ENCODE results near the gene LRWD1. TPM values are rescaled to one million over a fixed set of nuclear protein-coding genes. Genes with fewer than 3 reads are reported as not detected.

LRWD1 gene
- total RNA-seq, 4 donors from 2014 or later, result 22.6 to 79.2 (median 23.8) TPM

GRCh38 chr7:102421706-102422240 lies 43.0 kb upstream of the LRWD1 start:
- peak overlapping the region in 2 of 4 donors; percentile 24 to 71 for H3K27ac ChIP-seq
- no peaks in the 10 kb centered on the region for H3K27me3 ChIP-seq
- peaks cover 0 to 43% (median 0%) of the 10 kb centered on the region in 3 donors for H3K36me3 ChIP-seq
- peaks cover 0 to 42% (median 11%) of the 10 kb centered on the region in 4 donors for H3K4me1 ChIP-seq
- no peaks in the 10 kb centered on the region for H3K9me3 ChIP-seq
- no peak overlapping the region for H3K4me3 ChIP-seq
- DNase-seq, result no peak
- TF ChIP-seq POLR2A (IDR thresholded peaks at IDR 0.05), result no peak
- no peak for TF ChIP-seq CTCF (IDR thresholded peaks at IDR 0.05)

- Histone ChIP-seq H3K4me3 (no peak overlapping the region), H3K4me1 (peaks cover 0 to 49% (median 20%) of the 10 kb centered on the region in 4 donors), H3K36me3 (peaks cover 0 to 31% (median 0%) of the 10 kb centered on the region in 3 donors), H3K27me3 (no peaks in the 10 kb centered on the region), H3K27ac (peak overlapping the region in 3 of 4 donors; percentile 89 to 98 (median 96)), H3K9me3 (no peaks in the 10 kb centered on the region)
- DNase-seq, result no peak
- TF ChIP-seq CTCF (IDR thresholded peaks at IDR 0.05) (no peak), POLR2A (IDR thresholded peaks at IDR 0.05) (no peak)
Measured at GRCh38 chr7:102424129-102424551, 40.6 kb upstream of the LRWD1 start.

- DNase-seq, result peak in 2 of 3 donors; percentile 64 to 71
- H3K9me3 ChIP-seq, result no peaks in the 10 kb centered on the region
- TF ChIP-seq CTCF (IDR thresholded peaks at IDR 0.05), result no peak
- no peak for TF ChIP-seq POLR2A (IDR thresholded peaks at IDR 0.05)
- H3K4me1 ChIP-seq, result peaks cover 0 to 49% (median 20%) of the 10 kb centered on the region in 4 donors
- H3K4me3 ChIP-seq, result peak overlapping the region in 1 of 4 donors; percentile 29
- peaks cover 0 to 27% (median 0%) of the 10 kb centered on the region in 3 donors for H3K36me3 ChIP-seq
- H3K27me3 ChIP-seq, result no peaks in the 10 kb centered on the region
- H3K27ac ChIP-seq, result peak overlapping the region; percentile 79 to 98 (median 92)
Measured at GRCh38 chr7:102424787-102425218, 40.0 kb upstream of the LRWD1 start.

- peak overlapping the region; percentile 79 to 98 (median 92) for H3K27ac ChIP-seq
- TF ChIP-seq POLR2A (IDR thresholded peaks at IDR 0.05) (peak; percentile 20 to 27), CTCF (IDR thresholded peaks at IDR 0.05) (no peak)
- H3K9me3 ChIP-seq, result no peaks in the 10 kb centered on the region
- H3K27me3 ChIP-seq, result no peaks in the 10 kb centered on the region
- H3K4me3 ChIP-seq, result peak overlapping the region in 3 of 4 donors; percentile 17 to 29 (median 23)
- peak; percentile 57 to 94 (median 94) for DNase-seq
- H3K4me1 ChIP-seq, result peaks cover 0 to 43% (median 20%) of the 10 kb centered on the region in 4 donors
- peaks cover 0 to 27% (median 0%) of the 10 kb centered on the region in 3 donors for H3K36me3 ChIP-seq
Measured at GRCh38 chr7:102425639-102426267, 39.0 kb upstream of the LRWD1 start.

- Histone ChIP-seq H3K9me3 (no peaks in the 10 kb centered on the region), H3K27me3 (no peaks in the 10 kb centered on the region), H3K36me3 (peaks cover 0 to 23% (median 0%) of the 10 kb centered on the region in 3 donors), H3K27ac (peak overlapping the region; percentile 79 to 98 (median 92)), H3K4me3 (peak overlapping the region; percentile 5 to 29 (median 22)), H3K4me1 (peaks cover 0 to 49% (median 27%) of the 10 kb centered on the region in 4 donors)
- DNase-seq, result peak in 2 of 3 donors; percentile 87
- no peak for TF ChIP-seq POLR2A (IDR thresholded peaks at IDR 0.05)
- TF ChIP-seq CTCF (IDR thresholded peaks at IDR 0.05), result no peak
Measured at GRCh38 chr7:102426268-102427018, 38.3 kb upstream of the LRWD1 start.

Measured in Peyer's patch (tissue), 4 donors.